Naive thymus-derived CD8-positive, alpha-beta T cell (primary cell): Measurements from ENCODE around the gene WDR72. TPM values are rescaled to one million over a fixed set of nuclear protein-coding genes. Genes with fewer than 3 reads are reported as not detected.
"Not testable (repeated sequence)": the region's sequence is repeated elsewhere in the genome, so short reads cannot be mapped to it uniquely, and the experiment has no call there.

Experiments used
- ATAC-seq, 2 donors: fragments of 150-1000 bp; cut with Tn5 transposase in 1 of 2; sonication (Bioruptor Pico), chemical (Tn5 transposase) in 1 of 2; 1 replicate in 1 of 2; 2 replicates in 1 of 2; pipeline ENCODE4 v1.10.0; 2021; ENCODE audit warnings: mild to moderate bottlenecking in 2 of 2, moderate library complexity in 2 of 2
- POLR2A ChIA-PET: fragments of 350-600 bp; sonication (Branson Sonifier 250); formaldehyde crosslinking; loops from one replicate; lab custom pipeline; 2021; ENCODE audit warnings: antibody characterized with exemption; lab: Charles Lee
- DNase-seq, 10 donors: peaks; one replicate each; pipeline versions ENCODE4 v3.0.0 to v3.0.0-alpha.2; 2020 to 2022
- H3K27ac Mint-ChIP-seq, 10 donors: one replicate each; pipeline ENCODE4 v1.8.0; 2020 to 2022; ENCODE audit warnings: mild to moderate bottlenecking in 10 of 10, mixed read lengths in 10 of 10, moderate library complexity in 4 of 10, inconsistent platforms in 1 of 10
- H3K27me3 Mint-ChIP-seq, 5 donors: one replicate each; pipeline ENCODE4 v1.8.0; 2021 to 2022; ENCODE audit warnings: mixed read lengths in 5 of 5
- H3K36me3 Mint-ChIP-seq, 3 donors: one replicate each; pipeline ENCODE4 v1.8.0; 2020 to 2022; ENCODE audit warnings: mixed read lengths in 3 of 3, mild to moderate bottlenecking in 2 of 3, inconsistent platforms in 1 of 3
- H3K4me1 Mint-ChIP-seq, 4 donors: one replicate each; pipeline ENCODE4 v1.8.0; 2021 to 2022; ENCODE audit warnings: mixed read lengths in 4 of 4
- H3K4me3 Mint-ChIP-seq, 10 donors: one replicate each; pipeline ENCODE4 v1.8.0; 2020 to 2022; ENCODE audit warnings: mild to moderate bottlenecking in 10 of 10, mixed read lengths in 10 of 10, moderate library complexity in 6 of 10, inconsistent platforms in 1 of 10
- H3K9me3 Mint-ChIP-seq, 9 donors: one replicate each; pipeline ENCODE4 v1.8.0; 2020 to 2022; ENCODE audit warnings: mixed read lengths in 9 of 9, mild to moderate bottlenecking in 3 of 9, inconsistent platforms in 1 of 9, moderate library complexity in 1 of 9
- polyA plus RNA-seq, 3 donors: library from polyadenylated mRNA; unstranded; fragments of 300-500 nt; fragmentation: Illumina TruSeq; gene quantifications; one replicate each; pipeline ENCODE4 v1.2.3, GENCODE V29; 2021
- total RNA-seq, 8 experiments: library from RNA in 2 of 8; stranded (reverse) in 2 of 8; gene quantifications; one replicate each; pipeline ENCODE4 v1.2.3 and lab custom pipeline; 2021 to 2026

WDR72 gene
- total and polyA plus RNA-seq, 5 experiments from 2014 or later, result not detected

DNA sequence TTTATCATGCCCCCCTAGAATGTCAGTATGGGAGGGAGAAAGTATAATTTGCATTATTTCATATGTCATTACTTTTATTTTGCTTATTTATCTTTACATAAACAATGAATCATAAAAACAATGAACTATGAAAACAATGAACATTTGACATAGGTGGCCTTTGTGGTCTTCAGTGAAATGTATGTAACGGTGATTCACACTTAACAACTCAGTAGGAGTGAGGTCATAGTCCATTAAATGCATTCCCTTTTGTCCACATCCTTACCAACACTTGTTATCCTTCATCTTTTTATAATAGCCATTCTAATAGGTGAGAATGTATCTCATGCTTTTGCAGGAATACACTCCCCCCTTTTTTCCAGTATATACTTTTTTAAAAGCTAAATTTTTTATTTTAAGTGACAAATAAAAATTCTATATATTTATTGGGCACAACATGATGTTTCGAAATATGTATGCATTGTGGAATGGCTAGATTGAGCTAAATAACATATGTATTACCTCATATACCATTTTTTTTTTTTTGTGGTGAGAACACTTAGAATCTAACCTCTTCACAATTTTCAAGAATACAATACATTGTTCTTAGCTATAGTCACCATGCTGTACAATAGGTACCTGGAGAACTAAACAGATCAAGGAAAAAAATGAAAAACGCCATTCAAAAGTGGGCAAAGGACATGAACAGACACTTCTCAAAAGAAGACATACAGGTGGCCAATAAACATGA, 189.5 kb downstream of the WDR72 start:
- Mint-ChIP-seq H3K4me1 (no peaks in the 10 kb centered on the region), H3K27ac (no peak overlapping the region), H3K36me3 (no peaks in the 10 kb centered on the region), H3K27me3 (peaks cover 0 to 12% (median 11%) of the 10 kb centered on the region in 5 donors), H3K4me3 (no peak overlapping the region), H3K9me3 (peaks cover 0 to 20% (median 0%) of the 10 kb centered on the region in 9 donors)
- no peak for ATAC-seq
- POLR2A ChIA-PET, result no interaction called here
- DNase-seq, result no peak

DNA sequence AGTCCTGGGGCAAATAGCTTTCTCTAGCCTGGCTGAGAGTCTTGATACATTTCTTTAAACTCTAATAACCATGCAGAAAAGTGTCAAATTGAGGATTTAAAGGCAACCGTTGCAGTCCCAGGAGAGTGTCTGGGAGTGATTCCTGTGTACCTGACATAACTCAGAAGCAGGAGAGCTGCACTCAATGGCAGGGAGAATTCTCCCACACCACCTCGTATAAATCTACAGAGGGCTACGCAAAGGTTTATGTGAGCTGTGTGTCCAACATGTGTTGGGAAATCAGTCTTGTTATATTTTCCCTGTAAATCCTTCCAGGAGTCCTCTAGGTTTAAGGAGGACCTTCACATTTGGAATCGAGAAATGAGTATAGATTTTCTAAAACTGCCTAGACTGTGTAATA, 192.6 kb downstream of the WDR72 start:
- POLR2A ChIA-PET, result no interaction called here
- Mint-ChIP-seq H3K36me3 (no peaks in the 10 kb centered on the region), H3K4me1 (no peaks in the 10 kb centered on the region)

DNA sequence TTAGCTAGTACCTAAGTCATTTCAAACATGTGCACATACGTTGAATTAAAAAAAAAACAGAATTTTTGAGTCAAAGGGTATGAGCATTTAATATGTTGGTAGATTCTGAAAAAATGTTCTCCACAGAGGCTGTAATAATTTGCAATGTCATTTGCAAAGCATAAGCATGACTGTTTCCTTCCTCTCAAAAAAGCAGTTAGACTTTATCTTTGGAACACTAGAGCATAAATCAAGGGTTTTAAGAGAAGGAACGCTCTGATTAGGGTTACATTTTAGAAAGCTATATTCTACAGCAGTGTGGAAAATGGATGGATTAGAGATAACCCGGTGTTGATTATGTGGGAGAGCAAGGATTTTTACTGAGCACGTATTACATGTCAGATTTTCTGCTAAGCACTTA, 193.7 kb downstream of the WDR72 start:
- DNase-seq (no peak), ATAC-seq (no peak)
- Mint-ChIP-seq H3K27ac (no peak overlapping the region), H3K9me3 (peaks cover 0 to 17% (median 0%) of the 10 kb centered on the region in 9 donors), H3K36me3 (no peaks in the 10 kb centered on the region), H3K4me1 (no peaks in the 10 kb centered on the region), H3K27me3 (peaks cover 0 to 13% (median 12%) of the 10 kb centered on the region in 5 donors), H3K4me3 (no peak overlapping the region)
- POLR2A ChIA-PET, result no interaction called here

More for the DNA sequence above, 192.6 kb downstream of the WDR72 start:
- Mint-ChIP-seq H3K9me3 (peaks cover 0 to 20% (median 0%) of the 10 kb centered on the region in 9 donors), H3K27ac (no peak overlapping the region), H3K27me3 (peaks cover 0 to 13% (median 12%) of the 10 kb centered on the region in 5 donors), H3K4me3 (no peak overlapping the region)
- ATAC-seq (no peak), DNase-seq (no peak)

DNA sequence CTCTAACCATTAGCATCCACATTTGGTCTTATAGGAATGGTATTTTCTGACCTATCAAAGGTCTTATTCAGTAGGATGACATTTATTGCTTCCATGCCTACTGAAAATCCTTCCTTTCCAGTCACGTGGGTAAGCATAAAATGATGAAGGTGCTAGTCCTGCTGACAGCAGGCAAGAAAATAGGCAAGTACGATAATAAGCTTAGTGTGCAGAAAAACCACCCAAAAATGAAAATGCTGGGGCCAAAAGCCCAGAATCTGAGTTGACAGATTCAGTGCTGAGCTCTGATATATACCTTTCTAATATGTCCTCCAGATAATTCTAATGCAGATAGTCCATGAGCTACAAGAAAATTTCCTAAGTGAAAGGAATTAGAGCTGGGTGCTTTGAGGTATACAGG, 194.8 kb downstream of the WDR72 start:
- peaks cover 0 to 13% (median 10%) of the 10 kb centered on the region in 5 donors for H3K27me3 Mint-ChIP-seq
- H3K36me3 Mint-ChIP-seq, result no peaks in the 10 kb centered on the region

DNA sequence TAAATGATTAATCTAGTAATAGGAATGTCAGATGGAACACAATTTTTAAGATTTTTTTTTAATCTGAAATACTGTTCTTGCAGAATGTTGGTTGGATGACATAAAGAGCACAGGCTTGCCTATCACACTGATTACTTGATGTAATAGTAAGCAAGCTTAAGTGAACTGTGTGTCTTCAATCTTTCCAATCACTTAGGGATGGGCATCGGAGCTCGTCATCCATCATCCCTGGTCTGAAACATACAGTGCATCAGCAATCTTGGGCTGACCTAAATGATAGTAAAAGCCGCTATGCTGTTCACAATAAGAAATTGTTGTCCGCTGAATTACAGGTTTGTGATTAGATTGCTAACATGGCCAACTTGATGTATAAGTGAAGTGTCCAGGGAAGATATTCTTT, 195.8 kb downstream of the WDR72 start:
- Mint-ChIP-seq H3K27me3 (peaks cover 0 to 13% (median 5%) of the 10 kb centered on the region in 5 donors), H3K9me3 (peaks cover 0 to 2% (median 0%) of the 10 kb centered on the region in 9 donors), H3K4me3 (no peak overlapping the region), H3K4me1 (no peaks in the 10 kb centered on the region), H3K27ac (no peak overlapping the region), H3K36me3 (no peaks in the 10 kb centered on the region)
- no peak for ATAC-seq
- no peak for DNase-seq
- POLR2A ChIA-PET, result no interaction called here

More for the DNA sequence above, 194.8 kb downstream of the WDR72 start:
- Mint-ChIP-seq H3K27ac (no peak overlapping the region), H3K4me3 (no peak overlapping the region), H3K4me1 (no peaks in the 10 kb centered on the region), H3K9me3 (peaks cover 0 to 7% (median 0%) of the 10 kb centered on the region in 9 donors)
- POLR2A ChIA-PET, result no interaction called here
- no peak for ATAC-seq
- no peak for DNase-seq

DNA sequence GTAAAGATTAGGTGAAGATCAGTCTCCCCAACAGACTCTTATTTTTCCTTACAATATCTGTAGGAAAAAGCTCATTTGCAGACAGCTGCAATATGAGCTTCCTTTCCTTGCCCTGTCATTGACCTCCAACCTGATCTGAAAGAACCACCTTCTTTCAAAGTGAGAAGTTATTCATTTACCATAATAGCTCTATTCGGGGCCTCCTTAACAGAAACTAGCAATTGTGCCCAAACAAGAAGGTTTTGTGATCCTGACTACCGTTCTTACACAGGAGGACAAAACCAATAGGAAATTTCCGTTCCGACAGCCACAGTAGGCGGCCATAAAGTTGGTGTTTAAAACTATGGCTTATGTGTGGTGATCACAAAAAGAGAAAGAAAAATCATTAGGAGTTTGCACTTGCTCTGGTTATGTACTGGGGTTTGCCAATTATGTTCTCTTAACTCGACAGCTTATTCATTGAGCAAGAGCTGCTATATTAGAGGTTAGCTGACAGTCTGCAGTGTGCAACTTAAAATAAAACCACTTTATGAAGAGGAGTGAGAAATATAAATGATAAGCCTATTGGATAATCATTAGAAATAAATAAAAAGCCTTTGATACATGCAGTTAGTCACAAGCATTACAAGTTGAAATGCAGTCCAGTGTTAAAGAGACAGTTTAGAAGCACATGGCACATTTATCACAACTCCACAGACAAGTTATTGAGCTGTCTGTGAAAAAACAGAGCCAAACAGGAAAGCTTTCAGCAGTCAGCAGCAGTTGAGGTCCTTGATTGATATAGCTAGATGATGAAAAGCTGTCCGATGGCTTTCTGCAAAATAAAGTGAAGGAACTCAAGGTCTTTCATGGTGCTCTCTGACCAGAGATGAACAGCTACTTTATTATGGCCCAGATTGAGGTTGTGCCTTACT, 199.8 kb downstream of the WDR72 start:
- DNase-seq (no peak), ATAC-seq (no peak)
- Mint-ChIP-seq H3K27ac (no peak overlapping the region), H3K4me3 (no peak overlapping the region), H3K4me1 (peaks cover 0 to 6% (median under 1%) of the 10 kb centered on the region in 4 donors), H3K27me3 (peaks cover 0 to 10% (median 5%) of the 10 kb centered on the region in 5 donors), H3K36me3 (no peaks in the 10 kb centered on the region), H3K9me3 (peaks cover 0 to 6% (median 0%) of the 10 kb centered on the region in 9 donors)
- POLR2A ChIA-PET, result no interaction called here

DNA sequence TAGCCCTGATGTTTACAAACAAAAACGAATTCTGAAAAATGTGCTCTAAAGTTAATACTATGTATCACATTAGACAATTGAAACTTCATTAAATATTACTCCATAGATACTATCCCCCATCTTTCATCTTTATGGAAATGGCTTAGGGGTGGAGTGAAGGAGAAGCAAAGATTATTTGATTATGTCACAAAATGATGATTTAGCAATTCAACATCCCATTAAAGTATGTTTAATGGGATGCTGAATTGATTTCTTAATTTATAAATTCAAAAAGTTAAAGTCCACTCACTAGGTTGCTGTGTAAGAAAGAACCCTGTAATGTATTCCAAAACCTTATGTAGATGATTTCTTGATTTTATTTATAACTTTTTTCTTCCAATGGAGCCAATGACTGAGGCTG, 201.1 kb downstream of the WDR72 start:
- peaks cover 0 to 6% (median under 1%) of the 10 kb centered on the region in 4 donors for H3K4me1 Mint-ChIP-seq
- peaks cover 0 to 14% (median 3%) of the 10 kb centered on the region in 5 donors for H3K27me3 Mint-ChIP-seq
- ATAC-seq (no peak), DNase-seq (no peak)
- H3K36me3 Mint-ChIP-seq, result no peaks in the 10 kb centered on the region
- H3K4me3 Mint-ChIP-seq, result no peak overlapping the region
- POLR2A ChIA-PET, result no interaction called here
- no peak overlapping the region for H3K27ac Mint-ChIP-seq
- H3K9me3 Mint-ChIP-seq, result peaks cover 0 to 12% (median 0%) of the 10 kb centered on the region in 9 donors

DNA sequence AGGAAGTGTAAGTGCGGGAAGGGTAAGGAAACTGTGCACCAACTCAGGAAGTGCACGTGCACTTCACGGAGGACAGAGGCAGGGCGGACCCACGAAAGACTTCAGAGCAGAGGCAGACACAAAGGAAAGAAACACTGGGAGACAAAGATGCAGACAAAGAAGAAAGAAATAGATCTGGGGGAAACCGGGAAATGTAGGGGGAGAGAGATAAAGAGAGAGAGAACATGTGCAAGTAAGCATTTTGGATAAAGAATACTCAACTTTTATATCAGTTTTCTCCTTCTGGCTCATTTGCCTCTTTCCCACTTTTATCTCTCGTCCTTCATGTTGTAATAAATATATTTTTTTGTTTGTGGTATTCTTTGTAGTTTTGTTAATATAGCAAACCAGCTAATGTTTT, 204.2 kb downstream of the WDR72 start:
- Mint-ChIP-seq H3K27ac (no peak overlapping the region), H3K36me3 (no peaks in the 10 kb centered on the region), H3K4me3 (no peak overlapping the region), H3K27me3 (peaks cover 0 to 14% (median 3%) of the 10 kb centered on the region in 5 donors), H3K4me1 (peaks cover 0 to 6% (median under 1%) of the 10 kb centered on the region in 4 donors), H3K9me3 (peaks cover 0 to 12% (median 0%) of the 10 kb centered on the region in 9 donors)
- no peak for DNase-seq
- ATAC-seq, result no peak
- POLR2A ChIA-PET, result no interaction called here

DNA sequence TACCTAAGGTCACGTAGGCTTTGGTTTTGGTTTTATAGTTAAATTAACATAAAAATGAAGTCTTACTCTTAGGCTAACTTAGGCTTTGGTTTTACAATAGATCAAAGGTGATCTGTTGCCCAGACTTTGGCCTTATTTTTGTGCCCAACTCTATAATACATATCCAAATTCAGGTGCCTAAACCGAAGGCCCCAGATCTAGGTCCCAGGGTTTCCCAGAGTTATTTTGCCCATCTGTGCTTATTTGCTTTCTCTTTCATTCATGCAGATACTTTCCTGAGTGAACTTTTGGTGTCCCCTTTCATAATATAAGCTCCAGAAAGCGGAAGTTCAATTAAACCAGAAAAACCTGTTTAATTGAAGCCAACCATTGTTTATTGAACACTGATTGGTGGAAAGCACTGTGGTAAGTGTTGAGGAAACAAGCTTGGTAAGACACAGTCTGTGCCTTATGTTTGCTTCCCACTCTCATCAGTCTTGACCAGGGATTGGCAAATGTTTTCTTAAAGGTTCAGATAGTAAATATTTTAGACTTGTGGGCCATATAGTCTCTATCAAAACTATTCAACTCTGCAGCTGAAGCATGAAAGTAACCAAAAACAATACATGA, 209.7 kb downstream of the WDR72 start:
- H3K9me3 Mint-ChIP-seq, result peaks cover 0 to 9% (median 0%) of the 10 kb centered on the region in 9 donors
- DNase-seq, result no peak
- H3K36me3 Mint-ChIP-seq, result no peaks in the 10 kb centered on the region
- no peak overlapping the region for H3K4me3 Mint-ChIP-seq
- peaks cover 0 to 1% (median under 1%) of the 10 kb centered on the region in 4 donors for H3K4me1 Mint-ChIP-seq
- H3K27me3 Mint-ChIP-seq, result peaks cover 0 to 5% (median 1%) of the 10 kb centered on the region in 5 donors
- no peak overlapping the region for H3K27ac Mint-ChIP-seq
- POLR2A ChIA-PET, result no interaction called here
- no peak for ATAC-seq

DNA sequence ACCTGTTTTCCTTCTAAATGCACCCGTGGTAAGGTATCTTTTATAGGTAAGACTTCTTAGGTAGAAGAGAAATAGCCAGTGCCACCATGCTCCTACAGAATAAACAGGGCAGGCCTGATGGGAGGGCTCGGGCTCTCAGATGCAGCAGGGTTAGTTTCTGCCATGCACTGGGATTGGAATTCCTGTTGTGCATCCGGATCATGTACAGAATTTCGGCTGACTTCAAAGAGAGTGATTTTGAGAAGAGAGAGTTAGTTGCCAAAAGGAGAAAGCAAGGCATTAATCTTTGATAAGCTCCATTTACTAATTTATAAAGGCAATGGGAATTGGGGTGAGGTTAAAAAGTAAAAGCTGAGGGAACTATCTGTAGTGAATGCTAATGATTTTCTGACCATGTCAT, 211.2 kb downstream of the WDR72 start:
- DNase-seq (no peak), ATAC-seq (no peak)
- Mint-ChIP-seq H3K27me3 (no peaks in the 10 kb centered on the region), H3K4me3 (no peak overlapping the region), H3K36me3 (no peaks in the 10 kb centered on the region), H3K27ac (no peak overlapping the region), H3K4me1 (no peaks in the 10 kb centered on the region), H3K9me3 (peaks cover 0 to 4% (median 0%) of the 10 kb centered on the region in 9 donors)
- POLR2A ChIA-PET, result no interaction called here

DNA sequence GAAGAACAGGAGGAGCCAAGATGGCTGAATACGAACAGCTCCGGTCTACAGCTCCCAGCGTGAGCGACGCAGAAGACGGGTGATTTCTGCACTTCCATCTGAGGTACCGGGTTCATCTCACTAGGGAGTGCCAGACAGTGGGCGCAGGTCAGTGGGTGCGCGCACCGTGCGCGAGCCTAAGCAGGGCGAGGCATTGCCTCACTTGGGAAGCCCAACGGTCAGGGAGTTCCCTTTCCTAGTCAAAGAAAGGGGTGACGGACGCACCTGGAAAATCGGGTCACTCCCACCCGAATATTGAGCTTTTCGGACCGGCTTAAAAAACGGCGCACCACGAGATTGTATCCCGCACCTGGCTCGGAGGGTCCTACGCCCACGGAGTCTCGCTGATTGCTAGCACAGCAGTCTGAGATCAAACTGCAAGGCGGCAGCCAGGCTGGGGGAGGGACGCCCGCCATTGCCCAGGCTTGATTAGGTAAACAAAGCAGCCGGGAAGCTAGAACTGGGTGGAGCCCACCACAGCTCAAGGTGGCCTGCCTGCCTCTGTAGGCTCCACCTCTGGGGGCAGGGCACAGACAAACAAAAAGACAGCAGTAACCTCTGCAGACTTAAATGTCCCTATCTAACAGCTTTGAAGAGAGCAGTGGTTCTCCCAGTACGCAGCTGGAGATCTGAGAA, 218.7 kb downstream of the WDR72 start:
- H3K27ac Mint-ChIP-seq, POLR2A ChIA-PET, H3K36me3 Mint-ChIP-seq, H3K27me3 Mint-ChIP-seq, H3K4me1 Mint-ChIP-seq, H3K4me3 Mint-ChIP-seq, DNase-seq, ATAC-seq: not testable (repeated sequence)
- H3K9me3 Mint-ChIP-seq, result peaks cover 0 to 12% (median 5%) of the 10 kb centered on the region in 9 donors

DNA sequence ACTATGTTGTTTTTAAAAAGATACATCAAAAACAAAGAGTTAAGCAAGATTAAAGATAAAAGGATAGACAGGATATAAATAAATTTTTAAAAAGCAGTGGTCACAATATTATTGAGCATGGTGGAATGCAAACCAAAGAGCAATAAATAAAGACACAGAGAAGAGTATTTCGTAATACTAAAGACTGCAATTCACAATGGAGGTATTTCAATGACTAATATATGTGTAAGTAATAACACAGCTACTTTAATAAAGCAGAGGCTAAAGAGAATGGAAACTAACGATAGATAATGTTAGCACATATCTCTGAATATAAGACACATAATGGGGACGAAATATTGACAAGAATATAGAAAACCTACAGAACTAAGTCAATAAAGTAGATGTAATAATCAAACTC, 219.6 kb downstream of the WDR72 start:
- Mint-ChIP-seq H3K4me3 (no peak overlapping the region), H3K9me3 (peaks cover 0 to 12% (median 5%) of the 10 kb centered on the region in 9 donors), H3K27ac (no peak overlapping the region), H3K36me3 (no peaks in the 10 kb centered on the region), H3K4me1 (no peaks in the 10 kb centered on the region), H3K27me3 (peaks cover 0 to 8% (median 0%) of the 10 kb centered on the region in 5 donors)
- ATAC-seq, result no peak
- POLR2A ChIA-PET, result no interaction called here
- no peak for DNase-seq
